Right ventricle myocardium inferior (tissue), 1 donor: Measurements from ENCODE around the gene MAP3K10. TPM values are rescaled to one million over a fixed set of nuclear protein-coding genes. Genes with fewer than 3 reads are reported as not detected.

Source experiments
- ATAC-seq: fragments of 200-7000 bp; cut with Tn5 transposase; one replicate; pipeline ENCODE4 v1.9.1; 2020; ENCODE audit warnings: mild to moderate bottlenecking, moderate library complexity
- DNase-seq: peaks from one replicate; pipeline ENCODE4 v3.0.0; 2021; ENCODE audit errors: missing footprints
- intact Hi-C: fragments of 100-400 bp; cut with DNase I; formaldehyde crosslinking; loops from one replicate; pipeline ENCODE4 v1.11.0; 2022
- total RNA-seq: library from RNA; stranded (reverse); fragmentation: NEBNext Ultra II Directional; extraction: Animal tissue kit (Norgen Biotek cat#: 25700); gene quantifications from one replicate; pipeline ENCODE4 v1.2.1, GENCODE V29; 2021
- donor health status: DM: no; HTN: yes; CAD: no; lungs with severe emphysema.

The MAP3K10 gene
- total RNA-seq, 1 donor from 2014 or later = 22.7 TPM

GRCh38 chr19:40241125-40241808 lies 50.0 kb downstream of the MAP3K10 start:
- intact Hi-C loops = no loop called here
- DNase-seq (peak; percentile 15), ATAC-seq (no peak)

- intact Hi-C loops = loop anchor here (2.0 kb wide), 1 partner anchor 43 kb away; the partner anchor contains the start of gene AKT2
- ATAC-seq = peak; percentile 94
- peak; percentile 75 for DNase-seq
Measured at GRCh38 chr19:40241809-40242384, 50.7 kb downstream of the MAP3K10 start.

- intact Hi-C loops = loop anchor here (2.0 kb wide), 1 partner anchor 42 kb away; the partner anchor contains the start of gene AKT2
- no peak for ATAC-seq
- peak; percentile 23 for DNase-seq
Measured at GRCh38 chr19:40242480-40242879, 51.3 kb downstream of the MAP3K10 start.

- intact Hi-C loops = loop anchor here (2.0 kb wide), 1 partner anchor 42 kb away; the partner anchor contains the start of gene AKT2
- ATAC-seq = no peak
Measured at GRCh38 chr19:40243181-40243580, 52.0 kb downstream of the MAP3K10 start.

GRCh38 chr19:40244579-40245317 lies 53.5 kb downstream of the MAP3K10 start:
- DNase-seq = peak; percentile 2
- ATAC-seq = no peak
- intact Hi-C loops = no loop called here

More at GRCh38 chr19:40243181-40243580, 52.0 kb downstream of the MAP3K10 start:
- peak; percentile 45 for DNase-seq

- DNase-seq = peak; percentile 40
- ATAC-seq = no peak
- intact Hi-C loops = no loop called here
Measured at GRCh38 chr19:40245506-40246128, 54.4 kb downstream of the MAP3K10 start.

GRCh38 chr19:40246292-40247073 lies 55.3 kb downstream of the MAP3K10 start:
- ATAC-seq (no peak), DNase-seq (peak; percentile 65)
- intact Hi-C loops = no loop called here

GRCh38 chr19:40247178-40247577 lies 56.0 kb downstream of the MAP3K10 start:
- ATAC-seq (no peak), DNase-seq (no peak)
- intact Hi-C loops = no loop called here

GRCh38 chr19:40247735-40248262 lies 56.6 kb downstream of the MAP3K10 start:
- peak; percentile 45 for DNase-seq
- intact Hi-C loops = no loop called here
- ATAC-seq = no peak

GRCh38 chr19:40249201-40249600 lies 58.0 kb downstream of the MAP3K10 start:
- DNase-seq (peak; percentile 11), ATAC-seq (no peak)
- intact Hi-C loops = no loop called here

- ATAC-seq (no peak), DNase-seq (peak; percentile 11)
- intact Hi-C loops = no loop called here
Measured at GRCh38 chr19:40249781-40250180, 58.6 kb downstream of the MAP3K10 start.

- ATAC-seq = no peak
- DNase-seq = no peak
- intact Hi-C loops = no loop called here
Measured at GRCh38 chr19:40251244-40251643, 60.0 kb downstream of the MAP3K10 start.

- no peak for ATAC-seq
- DNase-seq = peak; percentile 44
- intact Hi-C loops = no loop called here
Measured at GRCh38 chr19:40251991-40252390, 60.8 kb downstream of the MAP3K10 start.

GRCh38 chr19:40252395-40252794 lies 61.2 kb downstream of the MAP3K10 start:
- DNase-seq (no peak), ATAC-seq (no peak)
- intact Hi-C loops = no loop called here

- DNase-seq (no peak), ATAC-seq (no peak)
- intact Hi-C loops = no loop called here
Measured at GRCh38 chr19:40253611-40254092, 62.4 kb downstream of the MAP3K10 start.

- DNase-seq (no peak), ATAC-seq (no peak)
- intact Hi-C loops = no loop called here
Measured at GRCh38 chr19:40254714-40255418, 63.6 kb downstream of the MAP3K10 start.

- intact Hi-C loops = no loop called here
- peak; percentile 44 for DNase-seq
- ATAC-seq = no peak
Measured at GRCh38 chr19:40255619-40256166, 64.5 kb downstream of the MAP3K10 start.
